SIG-M5 treated with dmso at 0.1 percent for 504 hours (cell line): ENCODE measurements around the gene GARIN5A.
"Not testable (repeated sequence)": the region's sequence is repeated elsewhere in the genome, so short reads cannot be mapped to it uniquely, and the experiment has no call there.

Experiments used
- DNase-seq: peaks from one replicate; lab custom pipeline; 2025; ENCODE audit not compliant: unreplicated experiment; lab: John Stamatoyannopoulos, UW

Gene GARIN5A

DNA sequence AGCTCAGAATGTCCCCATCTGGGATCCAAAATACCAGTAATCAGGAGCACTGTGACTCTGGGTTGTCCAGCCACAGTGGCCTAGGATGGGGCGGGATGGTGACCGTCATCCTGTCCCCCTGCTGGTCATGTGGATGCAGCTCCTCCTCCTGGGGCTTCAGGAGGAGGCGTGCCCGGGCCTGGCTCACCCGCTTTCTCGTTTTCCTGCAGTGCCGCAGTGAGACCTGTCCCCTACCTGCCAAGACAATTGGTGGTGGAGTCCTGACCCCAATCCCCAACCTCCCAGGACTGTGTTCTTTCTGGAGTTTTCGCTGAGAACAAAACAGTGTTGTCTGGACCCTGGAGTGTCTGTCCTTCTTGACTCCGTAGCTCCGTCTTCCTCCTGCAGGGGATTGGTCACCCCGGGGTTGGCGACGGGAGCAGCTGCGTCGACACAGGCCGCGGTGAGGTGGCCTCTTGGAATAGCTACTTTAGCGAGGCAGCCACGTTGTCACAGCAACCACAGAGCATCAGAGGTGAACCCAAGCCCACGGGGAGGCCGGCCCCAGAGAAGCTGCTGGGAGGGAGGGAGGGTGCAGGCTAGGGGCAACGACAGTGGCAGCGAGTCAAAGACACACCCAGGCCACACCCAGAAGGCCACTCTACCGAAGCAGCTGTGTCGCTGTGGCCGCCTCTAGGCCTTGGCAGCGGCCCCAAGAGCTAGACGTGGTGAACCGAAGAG lies 10.5 kb downstream of the GARIN5A start:
- no peak for DNase-seq

DNA sequence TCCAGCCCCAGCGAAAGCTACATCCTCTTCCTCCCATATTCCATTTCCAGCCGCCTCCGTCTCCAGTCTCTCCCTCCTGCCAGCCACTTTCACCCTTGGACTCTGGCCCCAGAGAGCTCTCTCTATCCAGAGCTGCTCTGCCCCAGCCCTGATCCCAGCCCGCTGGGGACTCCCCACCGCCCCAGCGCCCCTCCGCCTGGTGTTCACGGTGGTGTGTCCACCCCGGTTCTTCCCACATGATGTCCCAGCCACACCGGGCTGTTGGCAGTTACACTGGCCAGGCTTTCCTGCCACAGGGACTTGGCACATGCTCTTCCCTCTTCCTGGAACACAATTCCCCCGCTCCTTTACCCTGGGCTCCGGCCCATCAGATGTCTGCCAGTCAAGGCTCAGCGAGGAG lies 11.6 kb downstream of the GARIN5A start:
- no peak for DNase-seq

DNA sequence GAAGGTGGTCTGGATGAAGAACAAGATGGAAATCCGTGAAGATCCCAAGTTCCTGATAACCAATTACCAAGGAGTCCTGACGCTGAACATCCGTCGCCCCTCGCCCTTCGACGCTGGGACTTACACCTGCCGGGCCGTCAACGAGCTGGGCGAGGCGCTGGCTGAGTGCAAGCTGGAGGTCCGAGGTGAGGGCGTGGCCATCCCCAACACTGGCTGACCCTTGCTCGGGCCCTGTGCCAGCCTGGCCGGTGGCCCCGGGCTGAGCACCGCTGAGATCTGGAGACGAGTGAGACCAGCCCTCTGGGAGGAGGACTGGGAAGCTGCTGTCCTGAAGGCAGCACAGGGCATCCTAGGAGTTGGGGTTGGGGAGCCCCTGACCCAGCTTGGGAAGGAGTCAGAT lies 12.3 kb downstream of the GARIN5A start:
- DNase-seq: no peak

DNA sequence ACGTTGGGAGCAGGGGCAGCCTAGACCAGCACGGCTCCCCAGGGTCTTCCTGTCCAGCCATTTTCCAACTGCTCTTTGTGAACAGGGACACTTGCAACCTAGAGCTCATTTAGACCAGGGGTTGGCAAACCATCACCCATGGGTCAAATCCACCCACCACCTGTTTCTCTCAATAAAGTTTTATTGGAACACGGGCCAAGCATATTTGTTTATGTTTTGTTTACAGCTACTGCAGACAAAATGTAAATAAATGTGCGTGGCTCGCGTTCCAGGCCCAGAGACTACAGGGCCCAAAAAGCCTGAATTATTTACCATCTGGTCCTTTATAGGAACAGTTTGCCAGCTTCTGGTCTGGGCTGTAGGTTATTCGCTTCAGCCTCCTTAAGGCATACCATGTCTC lies 13.7 kb downstream of the GARIN5A start:
- no peak for DNase-seq

DNA sequence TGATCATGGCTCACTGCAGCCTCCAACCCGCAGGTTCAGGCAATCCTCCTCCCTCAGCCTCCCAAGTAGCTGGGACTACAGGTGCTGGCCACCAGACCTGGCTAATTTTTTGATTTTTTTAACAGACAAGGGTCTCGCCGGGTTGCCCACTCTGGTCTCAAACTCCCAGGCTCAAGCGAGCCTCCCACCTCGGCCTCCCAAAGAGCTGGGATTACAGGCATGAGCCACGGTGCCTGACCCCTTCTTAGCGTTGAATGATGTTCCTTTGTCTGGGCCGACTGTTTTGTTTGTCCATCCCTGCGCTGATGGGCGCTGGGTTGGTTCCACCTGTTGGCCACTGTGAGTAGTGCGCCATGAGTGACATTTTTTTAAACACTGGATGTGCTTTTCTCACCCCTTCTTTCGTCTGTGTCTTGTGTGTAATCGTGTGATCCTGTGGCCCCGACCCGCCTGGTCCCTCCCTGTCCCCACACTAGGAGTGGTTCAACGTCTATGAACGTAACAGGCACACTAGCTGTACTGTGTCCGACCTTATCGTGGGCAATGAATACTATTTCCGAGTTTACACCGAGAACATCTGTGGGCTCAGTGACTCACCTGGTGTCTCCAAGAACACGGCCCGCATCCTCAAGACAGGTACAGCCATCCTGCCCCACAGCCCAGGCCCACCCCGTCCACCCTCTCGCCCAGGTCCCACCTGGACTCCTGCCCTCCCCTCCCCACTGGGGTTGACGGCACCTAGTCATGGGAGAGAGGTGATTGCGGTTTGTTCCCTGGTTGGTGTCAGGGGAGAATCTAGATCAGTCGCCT lies 15.4 kb downstream of the GARIN5A start:
- DNase-seq: peak; percentile 58

DNA sequence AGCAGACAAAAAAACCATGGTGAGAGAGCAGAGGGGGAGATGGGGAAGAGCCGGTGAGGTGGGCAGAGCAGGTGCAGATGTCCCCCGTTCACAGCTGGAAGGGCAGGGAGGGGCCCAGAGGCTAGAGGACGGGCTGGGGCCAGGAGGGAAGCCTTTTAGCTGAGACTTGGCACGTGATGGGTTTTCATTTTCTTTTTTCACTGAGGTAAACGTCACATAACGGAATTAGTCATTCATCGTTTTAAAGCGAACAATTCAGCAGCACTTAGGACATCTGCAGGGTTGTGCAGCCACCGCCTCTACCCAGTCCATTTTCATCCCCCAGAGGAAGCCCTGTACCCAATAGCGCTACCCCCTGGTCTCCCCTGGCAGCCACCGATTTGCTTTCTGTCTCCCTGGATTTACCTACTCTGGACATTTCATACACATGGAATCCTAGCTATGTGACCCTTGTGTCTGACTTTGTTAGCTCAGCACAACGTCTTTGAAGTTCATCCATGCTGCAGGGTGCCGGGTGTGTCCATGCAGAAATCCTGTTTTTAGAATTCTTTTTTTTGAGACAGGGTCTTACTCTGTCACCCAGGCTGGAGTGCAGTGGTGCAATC lies 16.4 kb downstream of the GARIN5A start:
- DNase-seq: peak; percentile 13

DNA sequence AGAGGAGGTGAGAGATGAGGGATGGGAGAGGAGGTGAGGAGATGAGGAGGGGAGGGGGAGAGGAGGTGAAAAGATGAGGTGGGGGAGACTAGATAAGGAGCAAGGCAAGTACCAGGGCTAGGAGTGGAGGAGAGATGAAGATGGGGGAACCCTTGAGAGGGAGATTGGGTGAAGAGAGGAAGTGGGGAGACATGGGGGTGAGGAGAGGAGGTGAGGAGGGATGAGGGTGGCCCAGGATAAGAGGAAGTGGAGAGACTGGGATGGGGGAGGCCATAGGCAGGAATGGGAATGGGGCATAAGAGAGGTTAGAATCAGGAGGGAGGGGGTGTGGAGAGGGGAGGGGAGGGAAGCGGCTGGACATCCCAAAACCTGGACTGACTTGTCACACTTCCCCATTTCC lies 17.0 kb downstream of the GARIN5A start:
- DNase-seq: no peak

DNA sequence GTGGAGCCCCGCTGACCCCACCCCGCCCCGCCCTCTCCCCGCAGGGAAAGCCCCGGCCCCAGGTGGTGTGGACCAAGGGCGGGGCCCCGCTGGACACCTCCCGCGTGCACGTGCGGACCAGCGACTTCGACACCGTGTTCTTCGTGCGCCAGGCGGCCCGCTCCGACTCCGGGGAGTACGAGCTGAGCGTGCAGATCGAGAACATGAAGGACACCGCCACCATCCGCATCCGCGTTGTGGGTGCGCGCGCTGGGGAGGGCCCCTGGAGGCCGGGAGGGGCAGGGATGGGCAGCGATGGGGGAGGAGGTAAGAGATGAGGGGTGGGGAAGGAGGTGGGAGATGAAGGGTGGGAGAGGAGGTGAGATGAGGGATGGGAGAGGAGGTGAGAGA lies 17.6 kb downstream of the GARIN5A start:
- DNase-seq: no peak

DNA sequence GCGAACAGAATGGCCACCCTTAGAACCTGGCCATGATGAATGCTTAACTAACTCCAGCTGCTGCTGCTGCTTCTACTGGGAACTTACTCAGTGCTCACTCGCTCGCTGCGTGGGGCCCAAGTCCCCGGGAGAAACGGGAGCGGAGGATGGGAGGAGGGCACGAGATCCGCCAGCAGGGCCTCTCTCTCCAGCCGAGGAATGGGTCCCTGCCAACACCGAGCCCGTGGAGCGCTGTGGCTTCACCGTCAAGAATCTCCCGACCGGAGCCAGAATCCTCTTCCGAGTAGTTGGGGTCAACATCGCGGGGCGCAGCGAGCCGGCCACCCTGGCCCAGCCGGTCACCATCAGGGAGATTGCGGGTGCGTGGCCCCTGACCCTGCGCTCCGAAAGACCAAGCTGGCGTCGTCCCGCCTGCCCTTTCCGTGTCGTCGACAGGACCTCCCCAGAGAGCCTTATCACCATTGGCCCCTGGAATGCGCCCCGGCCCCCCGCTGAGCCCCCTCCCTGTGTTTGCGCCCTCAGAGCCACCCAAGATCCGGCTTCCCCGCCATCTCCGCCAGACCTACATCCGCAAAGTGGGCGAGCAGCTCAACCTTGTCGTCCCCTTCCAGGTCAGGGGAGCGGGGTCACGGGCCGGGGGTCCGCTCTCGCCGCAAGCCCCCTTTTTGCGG lies 18.1 kb downstream of the GARIN5A start:
- no peak for DNase-seq

DNA sequence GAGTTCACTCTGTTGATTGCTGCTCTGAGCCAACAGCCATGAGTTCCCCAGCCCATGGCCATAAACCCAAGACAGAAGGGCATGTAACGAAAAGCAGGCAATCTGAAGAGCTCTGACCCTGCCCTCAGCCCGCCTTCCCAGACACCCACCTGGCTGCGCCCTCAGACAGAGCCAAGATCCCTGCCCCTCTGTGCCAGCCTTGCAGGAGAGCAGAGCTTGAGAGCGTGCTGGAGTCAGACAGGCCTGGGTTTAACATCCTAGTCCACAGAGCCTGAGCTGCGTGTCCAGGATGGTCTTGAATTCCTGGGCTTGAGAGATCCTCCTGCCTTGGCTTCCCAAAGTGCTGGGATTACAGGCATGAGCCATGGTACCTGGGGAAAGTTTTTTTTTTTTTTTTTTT lies 19.3 kb downstream of the GARIN5A start:
- DNase-seq: no peak

DNA sequence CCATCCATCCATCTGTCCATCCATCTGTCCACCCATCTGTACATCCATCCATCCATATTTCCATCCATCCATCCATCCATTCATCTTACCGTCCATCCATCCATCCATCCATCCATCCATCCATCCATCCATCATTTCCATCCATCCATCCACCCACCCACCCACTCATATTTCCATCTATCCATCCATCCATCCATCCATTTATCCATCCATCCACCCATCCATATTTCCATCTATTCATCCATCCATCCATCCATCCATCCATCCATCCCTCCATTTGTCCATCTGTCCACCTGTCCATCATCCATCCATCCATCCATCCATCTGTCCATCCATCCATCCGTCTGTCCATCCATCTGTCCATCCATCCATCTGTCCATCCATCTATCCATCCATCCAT lies 20.7 kb downstream of the GARIN5A start:
- DNase-seq: no peak

DNA sequence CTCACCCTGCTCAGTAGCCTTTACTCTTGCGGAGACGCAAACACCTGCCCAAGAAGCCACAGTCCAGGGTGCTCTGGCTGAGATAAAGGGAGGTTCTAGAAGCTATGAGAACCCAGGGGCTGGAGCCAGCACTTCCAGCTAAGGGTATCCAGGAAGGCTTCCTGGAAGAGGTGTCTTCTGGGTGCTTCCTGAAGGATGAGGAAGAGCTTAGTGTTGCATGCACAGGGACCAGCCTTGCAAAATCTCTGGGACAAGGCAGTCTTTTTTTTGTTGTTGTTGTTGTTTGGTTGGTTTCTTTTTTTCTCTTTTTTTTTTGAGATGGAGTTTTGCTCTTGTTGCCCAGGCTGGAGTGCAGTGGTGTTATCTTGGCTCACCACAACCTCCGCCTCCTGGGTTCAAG lies 23.4 kb downstream of the GARIN5A start:
- no peak for DNase-seq

DNA sequence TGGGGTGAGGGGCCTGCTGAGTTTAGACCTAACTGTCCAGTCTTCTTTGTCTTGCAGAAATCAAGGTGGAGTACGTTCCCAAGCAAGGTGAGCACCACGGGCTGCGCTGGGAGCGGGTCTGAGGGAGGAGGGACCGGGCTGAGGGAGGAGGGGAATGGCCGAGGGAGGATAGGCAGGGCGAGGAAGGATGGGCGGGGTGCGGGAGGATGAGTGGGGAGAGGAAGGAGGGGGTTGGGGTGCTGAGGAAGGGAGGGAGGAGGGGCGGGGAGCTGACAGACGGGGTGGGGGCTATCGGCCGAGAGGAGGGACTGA lies 25.5 kb downstream of the GARIN5A start:
- DNase-seq: no peak

DNA sequence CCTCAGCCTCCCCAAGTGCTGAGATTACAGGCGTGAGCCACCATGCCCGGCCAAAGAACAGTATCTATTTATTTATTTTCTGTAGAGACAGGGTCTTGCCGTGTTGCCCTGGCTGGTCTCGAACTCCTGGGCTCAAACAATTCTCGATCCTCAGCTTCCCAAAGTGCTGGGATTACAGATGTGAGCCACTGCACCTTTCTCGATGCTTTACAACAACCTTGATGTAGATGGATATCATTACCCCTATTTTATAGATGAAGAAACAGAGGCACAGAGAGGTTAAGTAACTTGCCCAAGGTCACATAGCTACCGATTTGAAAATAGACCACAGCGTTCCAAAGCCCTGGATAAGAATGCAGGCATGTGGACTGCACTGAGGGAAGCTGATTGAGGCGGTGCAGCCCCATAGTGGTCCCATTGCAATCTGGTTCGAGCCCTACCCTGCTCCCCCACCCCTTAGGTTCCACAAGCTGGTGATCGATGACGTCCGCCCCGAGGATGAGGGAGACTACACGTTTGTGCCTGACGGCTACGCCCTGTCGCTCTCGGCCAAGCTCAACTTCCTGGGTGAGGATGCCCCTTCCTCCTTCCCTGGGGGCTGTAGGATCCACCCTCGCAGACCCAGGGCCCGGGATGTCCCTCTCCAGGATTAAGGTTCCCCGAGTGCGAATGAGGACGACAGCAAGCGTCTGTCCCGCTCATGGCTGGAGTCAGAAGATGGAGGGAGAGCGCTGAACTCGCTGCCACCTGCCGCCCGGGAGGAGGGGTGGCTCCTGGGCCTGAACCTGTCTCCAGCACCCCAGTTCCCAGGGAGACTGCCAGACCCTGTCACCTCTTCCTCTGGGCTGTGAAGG lies 26.1 kb downstream of the GARIN5A start:
- no peak for DNase-seq

DNA sequence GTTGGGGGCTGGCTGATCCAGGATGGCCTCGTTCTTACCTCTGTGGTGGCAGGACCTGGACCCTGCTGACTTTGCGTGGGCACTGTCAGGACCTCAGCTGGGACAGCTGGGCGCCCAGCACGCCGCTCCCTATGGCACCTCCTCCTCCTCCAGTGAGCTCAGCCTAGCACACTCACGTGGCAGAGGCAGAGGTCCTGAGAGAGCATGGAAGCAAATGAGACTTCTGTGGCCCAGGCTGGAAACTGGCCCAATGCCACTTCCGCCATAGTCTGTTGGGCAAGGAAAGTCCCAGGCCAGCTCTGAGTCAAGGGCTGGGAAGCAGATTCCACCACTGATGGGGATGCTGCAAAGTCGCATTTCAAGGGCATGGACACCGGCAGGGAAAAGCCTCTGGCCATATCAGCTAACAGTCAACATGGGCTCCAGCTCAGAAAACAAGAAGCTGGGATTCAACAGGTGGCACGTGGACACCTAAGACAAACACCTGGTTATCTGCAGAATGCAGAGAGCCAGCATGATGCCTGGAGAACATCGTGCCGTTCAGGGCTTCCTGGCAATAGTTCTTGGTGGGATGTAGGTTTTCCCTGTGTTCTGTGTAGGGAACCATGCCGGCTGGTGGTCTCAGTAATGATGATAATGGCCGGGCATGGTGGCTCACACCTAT lies 27.3 kb downstream of the GARIN5A start:
- DNase-seq: no peak

DNA sequence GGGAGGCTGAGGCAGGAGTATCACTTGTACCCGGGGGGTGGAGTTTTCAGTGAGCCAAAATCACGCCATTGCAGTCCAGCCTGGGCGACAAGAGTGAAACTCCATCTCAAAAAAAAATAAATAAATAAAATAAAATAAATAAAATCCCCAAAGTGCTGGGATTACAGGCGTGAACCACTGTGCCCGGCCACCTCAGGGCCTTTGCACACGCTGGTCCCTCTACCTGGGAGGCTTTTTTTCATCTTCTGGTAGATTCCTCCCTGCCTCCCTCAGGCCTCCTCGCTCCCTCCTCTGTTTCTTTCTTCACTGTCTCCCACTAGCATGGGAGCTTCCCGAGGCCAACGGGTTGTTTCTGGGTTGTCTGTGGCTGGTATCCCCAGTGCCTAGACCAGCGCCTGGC lies 28.9 kb downstream of the GARIN5A start:
- DNase-seq: no peak

DNA sequence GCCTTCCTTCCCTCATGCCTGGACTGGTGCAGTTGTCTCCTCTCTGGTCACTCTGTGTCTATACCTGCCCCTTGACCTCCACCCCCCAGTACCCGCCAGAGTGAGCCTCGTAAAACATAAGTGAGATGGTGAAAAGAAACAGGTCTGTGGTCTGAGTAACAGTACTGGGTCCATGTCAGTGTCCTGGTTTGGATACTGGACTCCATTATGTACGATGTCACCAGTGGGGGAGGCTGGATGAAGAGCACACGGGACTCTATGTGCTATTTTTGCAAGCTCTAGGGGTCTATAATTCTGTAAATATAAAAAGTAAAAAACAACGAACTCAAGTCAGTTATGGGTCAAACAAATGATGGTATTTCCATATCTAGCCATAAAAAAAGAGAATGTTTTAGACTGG lies 29.6 kb downstream of the GARIN5A start:
- DNase-seq: no peak

DNA sequence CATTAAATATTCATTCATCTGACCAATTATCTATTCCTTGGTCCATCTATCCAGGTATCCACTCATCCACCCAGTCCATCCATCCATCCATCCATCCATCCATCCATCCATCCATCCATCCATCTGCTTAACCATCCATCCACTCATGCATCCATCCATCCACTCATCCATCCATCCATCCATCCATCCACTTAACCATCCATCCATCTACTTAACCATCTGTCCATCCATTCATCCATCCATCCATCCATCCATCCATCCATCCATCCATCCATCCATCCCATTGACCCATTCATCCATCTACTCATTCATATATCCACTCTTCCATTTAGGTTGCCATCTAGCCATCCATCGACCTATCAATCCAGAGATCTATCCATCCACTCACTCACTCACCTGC lies 32.6 kb downstream of the GARIN5A start:
- DNase-seq: no peak

DNA sequence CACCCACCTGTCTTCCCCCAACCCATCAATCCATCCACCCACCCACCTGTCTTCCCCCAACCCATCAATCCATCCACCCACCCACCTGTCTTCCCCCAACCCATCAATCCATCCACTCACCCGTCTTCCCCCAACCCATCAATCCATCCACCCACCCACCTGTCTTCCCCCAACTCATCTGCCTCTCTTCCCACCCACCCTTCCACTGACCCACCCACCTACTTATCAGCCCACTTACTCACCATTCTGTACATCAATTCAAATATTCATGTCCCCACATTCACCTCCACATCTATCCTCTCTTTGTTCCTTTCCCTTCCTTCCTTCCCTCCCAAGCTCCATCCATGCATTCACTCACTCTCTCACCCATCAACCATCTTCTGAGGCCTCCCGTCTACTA lies 37.5 kb downstream of the GARIN5A start:
- not testable (repeated sequence) for DNase-seq

DNA sequence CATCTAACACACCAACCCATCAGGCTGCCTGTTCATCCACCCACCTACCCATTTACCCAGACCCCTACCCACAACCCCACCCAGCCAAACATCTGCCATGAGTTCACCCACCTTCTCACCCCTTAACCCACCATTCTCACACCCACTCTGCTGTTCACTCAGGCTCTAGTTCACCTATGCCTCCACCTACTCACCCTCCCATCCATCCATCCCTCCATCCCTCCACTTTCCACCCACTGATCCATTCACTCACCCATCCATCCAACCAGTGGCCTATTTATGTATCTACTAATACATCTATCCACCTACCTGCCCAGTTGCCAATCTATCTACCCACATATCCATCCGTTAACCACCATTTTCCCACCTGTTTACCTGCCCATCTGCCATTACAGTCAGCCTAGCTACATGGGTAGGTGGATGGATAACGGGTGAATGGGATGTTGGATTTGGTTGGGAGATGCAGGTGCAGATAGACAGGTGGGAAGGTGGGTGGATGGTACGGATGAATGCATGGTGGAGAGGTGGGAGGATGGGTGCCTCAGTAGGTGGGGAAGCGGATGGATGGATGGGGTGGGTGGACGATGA lies 38.7 kb downstream of the GARIN5A start:
- DNase-seq: no peak
